ENCODE measurements around the gene HSF4. TPM values are rescaled to one million over a fixed set of nuclear protein-coding genes. Genes with fewer than 3 reads are reported as not detected.
A peak's percentile ranks its signal among the peaks of the same experiment; 100 is the strongest.

HSF4 gene
- total RNA-seq, 1 experiment from 2014 or later: 57.1 TPM

- no peak for TF ChIP-seq CTCF (IDR thresholded peaks at IDR 0.05; ENCODE audit: unreplicated experiment)
- DNase-seq: no peak
- no peak within 1 kb of the TSS for H3K27ac Mint-ChIP-seq (ENCODE audit: unreplicated experiment)
- CTCF ChIA-PET: no interaction called here
- no peaks in the 10 kb centered on the region for H3K9me3 Mint-ChIP-seq (ENCODE audit: low read depth, unreplicated experiment)
- H3K4me1 Mint-ChIP-seq (ENCODE audit: low read depth, unreplicated experiment): peaks cover 29% of the 10 kb centered on the region
- intact Hi-C loops (cut with micrococcal nuclease; ENCODE audit: unreplicated experiment): no loop called here
- H3K27me3 Mint-ChIP-seq (ENCODE audit: unreplicated experiment): peaks cover 8% of the 10 kb centered on the region
- peaks cover 38% of the 10 kb centered on the region for H3K36me3 Mint-ChIP-seq (ENCODE audit: insufficient read depth, unreplicated experiment)
- BruUV-seq (replicated peaks): no TSS peak
- H3K4me3 Mint-ChIP-seq (ENCODE audit: low read depth, unreplicated experiment): no peak within 1 kb of the TSS
Measured at GRCh38 chr16:67190041-67190440, 25.5 kb downstream of the HSF4 start, which contains the start of gene EXOC3L1. EXOC3L1 (minus strand) TSS chr16:67190136; CDS start chr16:67189676, 460 bp downstream.

GRCh38 chr16:67190448-67191399 is 26.2 kb downstream of the HSF4 start:
- CTCF ChIA-PET: no interaction called here
- intact Hi-C loops (cut with micrococcal nuclease; ENCODE audit: unreplicated experiment): no loop called here
- peaks cover under 1% of the 10 kb centered on the region for H3K27me3 Mint-ChIP-seq (ENCODE audit: unreplicated experiment)

GRCh38 chr16:67191411-67191994 is 27.0 kb downstream of the HSF4 start:
- no peak for TF ChIP-seq CTCF (IDR thresholded peaks at IDR 0.05; ENCODE audit: unreplicated experiment)
- H3K4me3 Mint-ChIP-seq (ENCODE audit: low read depth, unreplicated experiment): peak overlapping the region; percentile 87
- H3K36me3 Mint-ChIP-seq (ENCODE audit: insufficient read depth, unreplicated experiment): peaks cover 53% of the 10 kb centered on the region
- peaks cover 30% of the 10 kb centered on the region for H3K4me1 Mint-ChIP-seq (ENCODE audit: low read depth, unreplicated experiment)
- CTCF ChIA-PET: interaction anchor here (0.7 kb wide), 1 partner anchor 55 kb away, joined by 7 read pairs; no protein-coding TSS in a partner anchor
- no peaks in the 10 kb centered on the region for H3K9me3 Mint-ChIP-seq (ENCODE audit: low read depth, unreplicated experiment)
- intact Hi-C loops (cut with micrococcal nuclease; ENCODE audit: unreplicated experiment): no loop called here
- no TSS peak for BruUV-seq (replicated peaks)
- H3K27ac Mint-ChIP-seq (ENCODE audit: unreplicated experiment): peak overlapping the region; percentile 82
- no peaks in the 10 kb centered on the region for H3K27me3 Mint-ChIP-seq (ENCODE audit: unreplicated experiment)
- DNase-seq: no peak

More at GRCh38 chr16:67190448-67191399, 26.2 kb downstream of the HSF4 start:
- no peak for DNase-seq
- TF ChIP-seq CTCF (IDR thresholded peaks at IDR 0.05; ENCODE audit: unreplicated experiment): no peak
- Mint-ChIP-seq H3K4me3 (ENCODE audit: low read depth, unreplicated experiment) (peak overlapping the region; percentile 87), H3K36me3 (ENCODE audit: insufficient read depth, unreplicated experiment) (peaks cover 45% of the 10 kb centered on the region), H3K4me1 (ENCODE audit: low read depth, unreplicated experiment) (peaks cover 23% of the 10 kb centered on the region), H3K27ac (ENCODE audit: unreplicated experiment) (peak overlapping the region; percentile 82), H3K9me3 (ENCODE audit: low read depth, unreplicated experiment) (no peaks in the 10 kb centered on the region)
- no TSS peak for BruUV-seq (replicated peaks)

GRCh38 chr16:67191995-67192681 is 27.6 kb downstream of the HSF4 start, which contains the start of gene E2F4:
E2F4 (plus strand) TSS chr16:67192155; CDS start chr16:67192228, 73 bp downstream.
- CTCF ChIA-PET: interaction anchor here (0.6 to 0.7 kb wide), 3 partner anchors 14 to 238 kb away, joined by 3 to 7 read pairs (median 7); no protein-coding TSS in a partner anchor
- TF ChIP-seq CTCF (IDR thresholded peaks at IDR 0.05; ENCODE audit: unreplicated experiment): no peak
- H3K27me3 Mint-ChIP-seq (ENCODE audit: unreplicated experiment): no peaks in the 10 kb centered on the region
- intact Hi-C loops (cut with micrococcal nuclease; ENCODE audit: unreplicated experiment): no loop called here
- peak within 1 kb of the TSS; percentile 82 for H3K27ac Mint-ChIP-seq (ENCODE audit: unreplicated experiment)
- peaks cover 59% of the 10 kb centered on the region for H3K36me3 Mint-ChIP-seq (ENCODE audit: insufficient read depth, unreplicated experiment)
- H3K4me3 Mint-ChIP-seq (ENCODE audit: low read depth, unreplicated experiment): peak within 1 kb of the TSS; percentile 87
- BruUV-seq (replicated peaks): TSS peak; percentile 50
- peaks cover 37% of the 10 kb centered on the region for H3K4me1 Mint-ChIP-seq (ENCODE audit: low read depth, unreplicated experiment)
- peak; percentile 95 for DNase-seq
- H3K9me3 Mint-ChIP-seq (ENCODE audit: low read depth, unreplicated experiment): no peaks in the 10 kb centered on the region

Measured in Calu3 (cell line).